IMR-90 (cell line): Measurements from ENCODE around the gene EYS. TPM values are rescaled to one million over a fixed set of nuclear protein-coding genes. Genes with fewer than 3 reads are reported as not detected.

Experiments
- ATAC-seq: fragments of 200-7000 bp; cut with Tn5 transposase; 2 replicates; pipeline ENCODE4 v1.9.1; 2020; ENCODE audit warnings: low read depth, mild to moderate bottlenecking, moderate library complexity
- BruUV-seq: library from RNA; stranded (reverse); fragments of 400-500 nt; replicated peaks from 2 replicates; lab custom pipeline; 2021; lab: Mats Ljungman, UMichigan
- CTCF ChIA-PET: fragments of 300-600 bp; formaldehyde crosslinking; extraction: SDS; loops from one replicate; lab custom pipeline; 2021; ENCODE audit warnings: antibody characterized with exemption; lab: Yijun Ruan, JAX
- POLR2A ChIA-PET: fragments of 300-600 bp; sonication (Branson Sonifier 250); formaldehyde crosslinking; loops from one replicate; lab custom pipeline; 2022; ENCODE audit warnings: antibody characterized with exemption; ENCODE audit not compliant: unreplicated experiment; lab: Charles Lee
- DNase-seq: peaks from one replicate; pipeline ENCODE4 v3.0.0; 2013
- H2AFZ ChIP-seq: replicated peaks from 2 replicates; pipeline ENCODE3; 2013; ENCODE audit warnings: low read length, mild to moderate bottlenecking; ENCODE audit not compliant: poor library complexity
- H2AK5ac ChIP-seq: 2 replicates; pipeline ENCODE4 v1.6.1; 2013; ENCODE audit warnings: low read depth, low read length, inconsistent platforms
- H2AK9ac ChIP-seq: replicated peaks from 2 replicates; pipeline ENCODE3; 2013; ENCODE audit warnings: mild to moderate bottlenecking, low read depth, low read length, moderate library complexity; ENCODE audit not compliant: poor library complexity
- H2BK120ac ChIP-seq: 2 replicates; pipeline ENCODE4 v1.6.1; 2013; ENCODE audit warnings: low read depth, low read length, inconsistent platforms
- H2BK15ac ChIP-seq: 3 replicates; pipeline ENCODE4 v1.6.1; 2013; ENCODE audit warnings: low read depth, low read length, inconsistent platforms
- H2BK20ac ChIP-seq: 2 replicates; pipeline ENCODE4 v1.6.1; 2013; ENCODE audit warnings: low read depth, mild to moderate bottlenecking, inconsistent platforms, low read length, moderate library complexity
- H2BK5ac ChIP-seq: 2 replicates; pipeline ENCODE4 v1.6.1; 2013; ENCODE audit warnings: mild to moderate bottlenecking, low read depth, low read length, inconsistent platforms; ENCODE audit not compliant: poor library complexity, severe bottlenecking
- H3K14ac ChIP-seq: replicated peaks from 2 replicates; pipeline ENCODE4 v1.6.1; 2013; ENCODE audit warnings: low read depth, low read length, inconsistent platforms
- H3K18ac ChIP-seq: 2 replicates; pipeline ENCODE4 v1.6.1; 2013; ENCODE audit warnings: low read depth, low read length, control low read depth
- H3K23ac ChIP-seq: 2 replicates; pipeline ENCODE4 v1.6.1; 2013; ENCODE audit warnings: low read depth, low read length, inconsistent platforms
- H3K27ac ChIP-seq: 2 replicates; pipeline ENCODE4 v1.5.1; 2013; ENCODE audit warnings: mild to moderate bottlenecking, control low read depth, low read length; ENCODE audit not compliant: insufficient read depth
- H3K27me3 ChIP-seq: 2 replicates; pipeline ENCODE4 v1.6.1; 2013; ENCODE audit warnings: low read length; ENCODE audit not compliant: control insufficient read depth, insufficient read depth
- H3K36me3 ChIP-seq: 2 replicates; pipeline ENCODE4 v1.6.1; 2013; ENCODE audit warnings: low read length, mixed read lengths; ENCODE audit not compliant: control insufficient read depth, insufficient read depth
- H3K4ac ChIP-seq: 2 replicates; pipeline ENCODE4 v1.6.1; 2013; ENCODE audit warnings: low read depth, low read length, inconsistent platforms
- H3K4me1 ChIP-seq: 2 replicates; pipeline ENCODE4 v1.6.1; 2013; ENCODE audit warnings: low read length, mixed read lengths; ENCODE audit not compliant: control insufficient read depth, insufficient read depth
- H3K4me2 ChIP-seq: 2 replicates; pipeline ENCODE4 v1.6.1; 2013; ENCODE audit warnings: low read depth, mild to moderate bottlenecking, control low read depth, low read length, moderate library complexity
- H3K4me3 ChIP-seq: 2 replicates; pipeline ENCODE4 v1.5.1; 2013; ENCODE audit warnings: low read depth, mild to moderate bottlenecking, control low read depth, low read length, moderate library complexity; ENCODE audit not compliant: insufficient read depth
- H3K56ac ChIP-seq: 2 replicates; pipeline ENCODE4 v1.6.1; 2013; ENCODE audit warnings: low read length, inconsistent platforms; ENCODE audit not compliant: insufficient read depth; ENCODE audit errors: extremely low read depth
- H3K79me1 ChIP-seq, 2 experiments: 2 replicates each; pipeline ENCODE4 v1.6.1; 2013; ENCODE audit warnings: low read length in 2 of 2, inconsistent platforms in 1 of 2, low read depth in 1 of 2
- H3K9ac ChIP-seq: 2 replicates; pipeline ENCODE4 v1.6.1; 2013; ENCODE audit warnings: low read depth, low read length, control low read depth
- H3K9me1 ChIP-seq: 2 replicates; pipeline ENCODE4 v1.6.1; 2013; ENCODE audit warnings: low read length, inconsistent platforms; ENCODE audit not compliant: insufficient read depth
- H3K9me3 ChIP-seq: 2 replicates; pipeline ENCODE4 v1.6.1; 2013; ENCODE audit warnings: low read length; ENCODE audit not compliant: control insufficient read depth, insufficient read depth
- H4K20me1 ChIP-seq: 2 replicates; pipeline ENCODE4 v1.6.1; 2013; ENCODE audit warnings: low read length, inconsistent platforms; ENCODE audit not compliant: insufficient read depth
- H4K5ac ChIP-seq: 2 replicates; pipeline ENCODE4 v1.6.1; 2013; ENCODE audit warnings: mild to moderate bottlenecking, low read depth, low read length, control low read depth
- H4K8ac ChIP-seq, 2 experiments: 2 replicates each; pipeline ENCODE4 v1.6.1; 2013; ENCODE audit warnings: low read depth in 2 of 2, low read length in 2 of 2, control low read depth in 1 of 2, inconsistent platforms in 1 of 2
- H4K91ac ChIP-seq: 2 replicates; pipeline ENCODE4 v1.6.1; 2013; ENCODE audit warnings: low read depth, low read length, inconsistent platforms; ENCODE audit not compliant: insufficient read depth
- CEBPB ChIP-seq: IDR thresholded peaks from 2 replicates; pipeline ENCODE4 v1.6.1; 2012; ENCODE audit warnings: low read depth, low read length, improper control_type of control experiment
- MAZ ChIP-seq: IDR thresholded peaks from 2 replicates; pipeline ENCODE4 v1.6.1; 2012; ENCODE audit warnings: low read depth, mild to moderate bottlenecking, low read length, improper control_type of control experiment, moderate library complexity, borderline replicate concordance
- NFE2L2 ChIP-seq: fragments of 150-350 bp; IDR thresholded peaks from 2 replicates; pipeline ENCODE4 v1.6.1; 2016; ENCODE audit warnings: low read depth, mild to moderate bottlenecking, low read length
- POLR2A ChIP-seq: IDR thresholded peaks from 2 replicates; pipeline ENCODE4 v1.6.1; 2012; ENCODE audit warnings: mild to moderate bottlenecking, low read depth, low read length
- RFX5 ChIP-seq: IDR thresholded peaks from 2 replicates; pipeline ENCODE4 v1.8.0; 2012; ENCODE audit warnings: low read depth, mild to moderate bottlenecking, low read length, moderate library complexity
- SMC3 ChIP-seq: fragments of 150-350 bp; IDR thresholded peaks from 2 replicates; pipeline ENCODE4 v1.6.1; 2016; ENCODE audit warnings: low read depth, mild to moderate bottlenecking, antibody characterized with exemption, low read length, moderate library complexity
- whole genome bisulfite sequencing, 2 experiments: methylation state at CpG; one replicate each; pipeline versions ENCODE4 v1.1.5 to v1.1.7; 2013; ENCODE audit warnings: missing lambda C conversion rate in 2 of 2; ENCODE audit not compliant: insufficient read length in 1 of 2; ENCODE audit errors: extremely low coverage in 2 of 2; 5-methylcytosine and 5-hydroxymethylcytosine counted together
- dilution Hi-C: fragments of 300-500 bp; cut with HindIII; formaldehyde crosslinking; loops from one replicate; pipeline ENCODE4 v1.14.3; 2018; ENCODE audit warnings: low sequenced_read_pairs; ENCODE audit not compliant: unreplicated experiment
- in situ Hi-C: fragments of 300-500 bp; cut with MboI; formaldehyde crosslinking; loops from 3 replicates; pipeline ENCODE4 v1.14.3; 2019; ENCODE audit warnings: low sequenced_read_pairs, inconsistent platforms, mixed read lengths
- intact Hi-C: fragments of 100-400 bp; cut with micrococcal nuclease; formaldehyde crosslinking; loops from 2 replicates; pipeline ENCODE4 v1.10.0; 2022
- polyA plus RNA-seq, 3 experiments: library from polyadenylated mRNA; depleted of rRNA; stranded (reverse); fragments of >200 nt; gene quantifications; 2 replicates each; pipeline ENCODE4 v1.2.3, GENCODE V29; 2012; ENCODE audit warnings: low replicate concordance in 1 of 3
- total RNA-seq: library from RNA; depleted of rRNA; stranded (reverse); fragments of >200 nt; gene quantifications from 2 replicates; pipeline ENCODE4 v1.2.3, GENCODE V29; 2012
- TF ChIP-seq, protein P1 (sequence below): conservative IDR thresholded peaks from 2 replicates; pipeline ENCODE4 v1.5.1; 2012; ENCODE audit warnings: mild to moderate bottlenecking, low read depth, low read length, improper control_type of control experiment
- TF ChIP-seq, protein P2 (sequence below): fragments of 150-350 bp; IDR thresholded peaks from 2 replicates; pipeline ENCODE4 v1.6.1; 2017; ENCODE audit warnings: mild to moderate bottlenecking, antibody characterized with exemption, low read length, low read depth

Gene EYS
- total and polyA plus RNA-seq, 2 of the 4 experiments (the other 2 are of a cell fraction), result under 0.01 TPM; not detected in 1

DNA sequence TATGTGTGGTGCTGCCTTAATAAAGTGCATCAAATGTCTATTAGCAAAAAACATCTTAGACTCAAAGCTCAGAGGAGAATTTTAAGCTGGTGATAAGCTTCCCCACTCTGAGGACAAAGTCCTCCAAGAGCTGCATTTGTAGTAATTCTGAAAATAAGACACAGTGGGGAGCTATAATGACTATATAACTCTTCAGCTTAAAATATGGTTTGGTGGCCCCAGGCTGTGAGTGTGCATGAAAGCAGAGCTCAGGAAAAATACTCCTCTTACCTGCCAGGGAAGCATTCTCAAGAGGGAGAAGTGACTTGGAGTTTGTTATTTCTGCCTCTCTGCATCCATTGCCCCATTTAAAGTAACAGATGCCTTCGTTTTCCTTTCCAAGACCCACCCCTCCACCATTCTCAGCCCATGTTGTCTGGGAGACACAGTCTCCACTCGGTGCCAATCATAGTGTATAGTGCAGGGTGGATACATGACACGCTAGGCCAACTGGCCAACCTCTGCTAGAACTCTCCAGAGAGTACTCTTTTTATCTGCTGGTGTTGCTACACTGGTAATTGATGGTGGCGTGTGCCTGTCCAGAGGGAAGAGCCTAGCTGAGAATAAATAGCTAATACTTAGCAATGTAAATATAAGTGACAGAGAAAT lies 1842.2 kb downstream of the EYS start:
- H3K79me1 ChIP-seq, result no peaks in the 10 kb centered on the region
- no TSS peak for BruUV-seq
- H3K56ac ChIP-seq, result no peak overlapping the region
- H3K4me3 ChIP-seq, result no peak overlapping the region
- ChIA-PET POLR2A (no interaction called here), CTCF (no interaction called here)
- H3K23ac ChIP-seq, result no peak overlapping the region
- no peaks in the 10 kb centered on the region for H3K9me3 ChIP-seq
- no peak overlapping the region for H2AK9ac ChIP-seq
- peak overlapping the region; percentile 6; the same call in 1 of the 2 replicates for H2BK20ac ChIP-seq
- H3K36me3 ChIP-seq, result no peaks in the 10 kb centered on the region
- H2BK120ac ChIP-seq, result no peak overlapping the region
- no peak for DNase-seq
- H4K8ac ChIP-seq, result no peak overlapping the region
- ATAC-seq, result no peak
- H4K91ac ChIP-seq, result no peak overlapping the region
- no peak overlapping the region for H3K4ac ChIP-seq
- no CpG with 5 or more reads among the region's 4 CpGs for WGBS, 2 experiments
- intact Hi-C loops, result no loop called here
- no peak overlapping the region for H3K9ac ChIP-seq
- H3K4me1 ChIP-seq, result peaks cover 2% of the 10 kb centered on the region
- no peak overlapping the region for H2BK5ac ChIP-seq
- no peaks in the 10 kb centered on the region for H4K20me1 ChIP-seq
- H3K27me3 ChIP-seq, result no peaks in the 10 kb centered on the region
- dilution Hi-C loops, result no loop called here
- TF ChIP-seq SMC3, result no peak
- TF ChIP-seq, protein P1, sequence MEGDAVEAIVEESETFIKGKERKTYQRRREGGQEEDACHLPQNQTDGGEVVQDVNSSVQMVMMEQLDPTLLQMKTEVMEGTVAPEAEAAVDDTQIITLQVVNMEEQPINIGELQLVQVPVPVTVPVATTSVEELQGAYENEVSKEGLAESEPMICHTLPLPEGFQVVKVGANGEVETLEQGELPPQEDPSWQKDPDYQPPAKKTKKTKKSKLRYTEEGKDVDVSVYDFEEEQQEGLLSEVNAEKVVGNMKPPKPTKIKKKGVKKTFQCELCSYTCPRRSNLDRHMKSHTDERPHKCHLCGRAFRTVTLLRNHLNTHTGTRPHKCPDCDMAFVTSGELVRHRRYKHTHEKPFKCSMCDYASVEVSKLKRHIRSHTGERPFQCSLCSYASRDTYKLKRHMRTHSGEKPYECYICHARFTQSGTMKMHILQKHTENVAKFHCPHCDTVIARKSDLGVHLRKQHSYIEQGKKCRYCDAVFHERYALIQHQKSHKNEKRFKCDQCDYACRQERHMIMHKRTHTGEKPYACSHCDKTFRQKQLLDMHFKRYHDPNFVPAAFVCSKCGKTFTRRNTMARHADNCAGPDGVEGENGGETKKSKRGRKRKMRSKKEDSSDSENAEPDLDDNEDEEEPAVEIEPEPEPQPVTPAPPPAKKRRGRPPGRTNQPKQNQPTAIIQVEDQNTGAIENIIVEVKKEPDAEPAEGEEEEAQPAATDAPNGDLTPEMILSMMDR, result no peak
- no peak for TF ChIP-seq RFX5
- TF ChIP-seq, protein P2, sequence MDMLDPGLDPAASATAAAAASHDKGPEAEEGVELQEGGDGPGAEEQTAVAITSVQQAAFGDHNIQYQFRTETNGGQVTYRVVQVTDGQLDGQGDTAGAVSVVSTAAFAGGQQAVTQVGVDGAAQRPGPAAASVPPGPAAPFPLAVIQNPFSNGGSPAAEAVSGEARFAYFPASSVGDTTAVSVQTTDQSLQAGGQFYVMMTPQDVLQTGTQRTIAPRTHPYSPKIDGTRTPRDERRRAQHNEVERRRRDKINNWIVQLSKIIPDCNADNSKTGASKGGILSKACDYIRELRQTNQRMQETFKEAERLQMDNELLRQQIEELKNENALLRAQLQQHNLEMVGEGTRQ, result no peak
- no peak for TF ChIP-seq MAZ
- no peak for TF ChIP-seq POLR2A
- no peak for TF ChIP-seq NFE2L2
- no peak for TF ChIP-seq CEBPB
- H2BK15ac ChIP-seq, result no peak overlapping the region
- H4K5ac ChIP-seq, result no peak overlapping the region
- no peak overlapping the region for H2AK5ac ChIP-seq
- H3K14ac ChIP-seq, result no peak overlapping the region
- H3K27ac ChIP-seq, result no peak overlapping the region
- H2AFZ ChIP-seq, result no peak overlapping the region
- H3K9me1 ChIP-seq, result no peaks in the 10 kb centered on the region
- no peak overlapping the region for H3K4me2 ChIP-seq
- no peak overlapping the region for H3K18ac ChIP-seq
- in situ Hi-C loops, result no loop called here
